Mononuclear cell (primary cell): ENCODE data around the gene GRB10. TPM values are rescaled to one million over a fixed set of nuclear protein-coding genes. Genes with fewer than 3 reads are reported as not detected.

Experiments
- H3K27me3 ChIP-seq: 2 replicates; pipeline ENCODE4 v1.6.0; 2011; ENCODE audit warnings: low read length, control low read depth; ENCODE audit not compliant: insufficient read depth
- H3K4me1 ChIP-seq: 2 replicates; pipeline ENCODE4 v1.5.1; 2011; ENCODE audit warnings: mild to moderate bottlenecking, low read length, control low read depth; ENCODE audit not compliant: insufficient read depth
- H3K4me3 ChIP-seq: 2 replicates; pipeline ENCODE4 v1.5.1; 2011; ENCODE audit warnings: mild to moderate bottlenecking, low read length, moderate library complexity
- H3K9me3 ChIP-seq: 2 replicates; pipeline ENCODE4 v1.5.1; 2011; ENCODE audit warnings: low read depth, mild to moderate bottlenecking, control low read depth, low read length
- total RNA-seq: library from RNA; depleted of rRNA; stranded (reverse); fragments of >200 nt; gene quantifications from one replicate; pipeline ENCODE4 v1.2.3, GENCODE V29; 2012

Gene GRB10
- total RNA-seq, 1 donor: 3.7 TPM

DNA sequence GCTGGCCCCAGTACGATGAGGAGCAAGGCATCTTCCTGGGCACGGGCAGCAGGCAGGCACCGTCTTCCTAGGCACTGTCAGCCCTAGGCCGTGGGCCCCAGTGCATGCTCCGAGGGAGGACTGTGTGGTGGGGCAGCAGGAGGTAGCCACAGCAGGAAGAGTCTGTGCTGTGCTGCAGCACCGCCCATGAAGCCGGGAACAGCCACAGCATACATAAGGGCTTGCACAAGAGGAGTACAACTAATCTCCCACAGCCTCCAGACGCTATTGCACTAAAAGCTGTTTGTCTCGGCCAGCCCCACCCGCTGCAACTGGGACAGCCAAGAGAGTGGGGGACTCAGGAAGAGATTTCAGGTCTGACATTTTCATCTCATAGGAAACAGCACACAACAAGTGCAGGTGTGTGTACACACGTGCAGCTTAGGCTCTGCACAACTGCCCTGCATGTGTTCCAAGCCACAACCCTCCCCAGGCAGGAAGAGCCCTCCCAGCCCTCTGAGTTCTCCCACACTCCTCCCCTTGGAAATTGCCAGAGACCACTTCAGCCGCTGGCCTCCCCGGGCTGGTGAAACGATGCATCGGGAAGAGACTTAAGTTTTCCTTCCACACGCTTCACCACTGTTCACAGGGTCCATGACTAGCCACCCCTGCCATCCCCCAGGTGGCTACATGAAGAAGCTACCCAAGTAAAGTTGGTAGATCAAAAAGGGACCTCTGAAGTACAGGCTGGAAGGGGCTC lies 129.4 kb downstream of the GRB10 start:
- no peaks in the 10 kb centered on the region for H3K27me3 ChIP-seq
- H3K9me3 ChIP-seq: no peaks in the 10 kb centered on the region
- H3K4me3 ChIP-seq: no peak overlapping the region
- peaks cover 7% of the 10 kb centered on the region for H3K4me1 ChIP-seq

- no peaks in the 10 kb centered on the region for H3K9me3 ChIP-seq
- H3K4me3 ChIP-seq: no peak overlapping the region
- H3K27me3 ChIP-seq: no peaks in the 10 kb centered on the region
- peaks cover 7% of the 10 kb centered on the region for H3K4me1 ChIP-seq
These were observed 130.1 kb downstream of the GRB10 start for GRCh38 chr7:50652400-50653125.

- Histone ChIP-seq H3K27me3 (no peaks in the 10 kb centered on the region), H3K4me3 (no peak overlapping the region), H3K4me1 (peaks cover 7% of the 10 kb centered on the region), H3K9me3 (no peaks in the 10 kb centered on the region)
These were observed 131.3 kb downstream of the GRB10 start for GRCh38 chr7:50651271-50651989.

- Histone ChIP-seq H3K4me3 (no peak overlapping the region), H3K9me3 (no peaks in the 10 kb centered on the region), H3K4me1 (peaks cover 7% of the 10 kb centered on the region), H3K27me3 (no peaks in the 10 kb centered on the region)
These were observed 132.5 kb downstream of the GRB10 start for GRCh38 chr7:50650057-50650664.

DNA sequence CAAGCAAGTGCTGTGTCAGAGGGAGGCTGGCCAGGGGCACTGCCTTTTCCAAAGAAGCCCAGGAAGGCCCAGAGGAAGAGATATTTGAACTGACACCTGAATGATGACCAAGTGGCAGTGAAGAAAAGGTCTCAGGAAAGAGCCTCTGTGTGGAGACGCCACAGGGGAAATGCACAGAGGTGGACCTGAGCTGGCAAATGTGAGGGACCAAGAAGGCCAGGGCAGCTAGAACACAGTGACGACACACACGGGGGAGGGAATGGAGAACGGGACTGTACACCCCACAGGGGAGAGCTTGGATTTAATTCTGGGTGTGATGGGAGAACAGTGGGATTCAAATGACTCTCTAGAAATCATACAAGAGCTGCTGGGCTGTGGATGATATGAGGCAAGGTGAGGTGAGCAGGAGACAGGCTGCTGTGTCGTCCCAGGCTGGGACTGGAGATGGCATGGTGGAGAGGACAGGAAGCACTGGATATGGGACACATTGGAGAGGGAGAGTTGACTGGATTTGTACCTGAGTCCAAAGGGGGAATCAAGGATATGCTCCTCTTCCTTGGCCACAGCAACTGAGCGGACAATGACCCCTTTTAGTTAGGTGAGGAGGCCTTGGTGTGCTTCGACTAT lies 133.3 kb downstream of the GRB10 start:
- no peak overlapping the region for H3K4me3 ChIP-seq

GRCh38 chr7:50648570-50649169 lies 134.0 kb downstream of the GRB10 start:
- Histone ChIP-seq H3K4me1 (peaks cover 7% of the 10 kb centered on the region), H3K9me3 (no peaks in the 10 kb centered on the region), H3K27me3 (no peaks in the 10 kb centered on the region), H3K4me3 (no peak overlapping the region)

More for the DNA sequence above, 133.3 kb downstream of the GRB10 start:
- Histone ChIP-seq H3K9me3 (no peaks in the 10 kb centered on the region), H3K27me3 (no peaks in the 10 kb centered on the region), H3K4me1 (peaks cover 7% of the 10 kb centered on the region)

GRCh38 chr7:50648076-50648475 lies 134.6 kb downstream of the GRB10 start:
- H3K4me3 ChIP-seq: no peak overlapping the region
- no peaks in the 10 kb centered on the region for H3K27me3 ChIP-seq
- no peaks in the 10 kb centered on the region for H3K9me3 ChIP-seq
- H3K4me1 ChIP-seq: peaks cover 2% of the 10 kb centered on the region

GRCh38 chr7:50647286-50647980 lies 135.3 kb downstream of the GRB10 start:
- no peaks in the 10 kb centered on the region for H3K9me3 ChIP-seq

DNA sequence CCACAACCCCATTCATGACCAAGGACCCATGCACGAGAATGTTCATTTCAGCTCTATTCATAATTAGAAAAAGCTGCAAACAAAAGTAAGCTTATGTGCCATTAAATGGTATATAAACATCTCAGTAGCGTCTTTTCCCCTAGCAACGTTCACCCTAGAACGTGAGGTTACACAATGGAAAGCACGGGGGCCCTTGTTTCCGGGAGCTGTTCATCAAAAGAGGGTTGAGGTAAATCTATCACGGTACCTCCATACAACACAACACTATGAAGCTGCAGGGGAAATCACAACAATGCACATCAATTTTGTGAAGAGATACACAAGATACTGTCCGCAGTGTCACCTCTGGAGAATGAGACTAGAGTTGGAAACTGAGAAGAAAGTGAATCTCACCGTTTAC lies 136.6 kb downstream of the GRB10 start:
- no peaks in the 10 kb centered on the region for H3K4me1 ChIP-seq
- H3K4me3 ChIP-seq: no peak overlapping the region
- no peaks in the 10 kb centered on the region for H3K9me3 ChIP-seq
- no peaks in the 10 kb centered on the region for H3K27me3 ChIP-seq

More at GRCh38 chr7:50647286-50647980, 135.3 kb downstream of the GRB10 start:
- H3K27me3 ChIP-seq: no peaks in the 10 kb centered on the region
- no peaks in the 10 kb centered on the region for H3K4me1 ChIP-seq
- no peak overlapping the region for H3K4me3 ChIP-seq

GRCh38 chr7:50645186-50645585 lies 137.5 kb downstream of the GRB10 start:
- no peak overlapping the region for H3K4me3 ChIP-seq
- no peaks in the 10 kb centered on the region for H3K9me3 ChIP-seq
- no peaks in the 10 kb centered on the region for H3K4me1 ChIP-seq
- no peaks in the 10 kb centered on the region for H3K27me3 ChIP-seq

- Histone ChIP-seq H3K9me3 (no peaks in the 10 kb centered on the region), H3K4me1 (no peaks in the 10 kb centered on the region), H3K4me3 (no peak overlapping the region), H3K27me3 (no peaks in the 10 kb centered on the region)
These were observed 138.1 kb downstream of the GRB10 start for GRCh38 chr7:50644586-50644985.

- no peaks in the 10 kb centered on the region for H3K9me3 ChIP-seq
- H3K27me3 ChIP-seq: no peaks in the 10 kb centered on the region
- H3K4me3 ChIP-seq: no peak overlapping the region
- no peaks in the 10 kb centered on the region for H3K4me1 ChIP-seq
These were observed 138.6 kb downstream of the GRB10 start for GRCh38 chr7:50644114-50644513.

DNA sequence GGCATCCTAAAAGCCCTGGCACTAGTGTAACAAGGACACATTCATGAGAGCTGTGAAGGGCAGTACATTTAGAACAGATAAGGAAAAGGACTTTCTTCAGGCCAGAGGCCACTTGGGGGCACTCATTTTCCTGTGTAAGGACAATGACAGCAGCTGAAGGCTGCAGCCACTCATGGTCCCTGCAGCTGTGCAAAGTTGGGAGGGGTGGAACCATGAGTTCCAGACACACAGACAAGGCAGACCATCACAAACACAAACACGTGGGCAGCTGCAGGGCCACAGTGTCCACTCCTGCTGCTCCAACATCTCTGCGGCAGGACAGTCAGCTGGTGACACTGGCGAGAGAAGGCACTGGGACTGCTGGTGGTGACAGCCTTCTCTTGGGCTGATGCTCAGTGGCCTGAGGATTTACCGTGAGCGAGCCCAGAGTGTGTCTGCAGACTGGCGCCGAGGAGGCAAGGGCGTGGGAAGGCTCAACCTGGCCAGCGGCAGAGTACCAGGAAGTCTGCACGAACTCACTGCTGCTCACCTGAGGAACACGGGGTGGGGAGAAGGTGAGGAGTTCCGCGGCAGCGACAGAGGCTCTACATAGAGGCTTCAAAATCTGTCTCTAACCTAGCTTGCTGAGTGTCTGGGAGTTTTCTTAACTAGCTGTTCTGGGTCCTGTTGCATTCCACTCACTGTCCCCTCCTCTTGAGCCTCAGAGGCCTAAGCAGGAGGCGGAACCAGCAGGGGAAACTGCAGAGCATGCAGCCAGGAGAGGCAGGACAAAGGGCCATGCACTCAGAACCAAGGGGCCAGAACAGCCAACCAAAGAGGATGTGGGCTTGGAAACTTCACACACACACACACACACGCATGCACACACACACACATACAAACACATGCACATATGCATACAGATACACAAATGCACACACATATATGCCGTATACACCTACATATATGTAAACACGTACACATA lies 141.0 kb downstream of the GRB10 start:
- H3K4me3 ChIP-seq: no peak overlapping the region
- H3K4me1 ChIP-seq: no peaks in the 10 kb centered on the region
- H3K9me3 ChIP-seq: no peaks in the 10 kb centered on the region
- H3K27me3 ChIP-seq: no peaks in the 10 kb centered on the region
